ACC112 (cell line): ENCODE results near the gene TLR5.

Source experiments
- H2AFZ ChIP-seq: fragments of 200-600 bp; sonication (generic); one replicate; pipeline ENCODE4 v1.6.0; 2017; ENCODE audit warnings: antibody characterized with exemption, low read length; ENCODE audit not compliant: unreplicated experiment
- H3K27ac ChIP-seq: fragments of 200-600 bp; sonication (generic); 2 replicates; pipeline ENCODE4 v1.5.1; 2014; ENCODE audit warnings: low read depth, mild to moderate bottlenecking, antibody characterized with exemption, low read length, moderate library complexity
- H3K27me3 ChIP-seq: fragments of 200-600 bp; sonication (generic); 2 replicates; pipeline ENCODE4 v1.6.1; 2014; ENCODE audit warnings: mild to moderate bottlenecking, antibody characterized with exemption, low read length, moderate library complexity, mixed read lengths; ENCODE audit not compliant: insufficient read depth
- H3K36me3 ChIP-seq: fragments of 200-600 bp; sonication (generic); 2 replicates; pipeline ENCODE4 v1.6.1; 2016; ENCODE audit warnings: mild to moderate bottlenecking, antibody characterized with exemption, low read length, moderate library complexity, mixed read lengths; ENCODE audit not compliant: insufficient read depth
- H3K4me1 ChIP-seq: fragments of 200-600 bp; sonication (generic); one replicate; pipeline ENCODE4 v1.6.1; 2016; ENCODE audit warnings: low read length, mixed read lengths; ENCODE audit not compliant: insufficient read depth, unreplicated experiment, control insufficient read depth
- H3K4me3 ChIP-seq: fragments of 200-600 bp; sonication (generic); 2 replicates; pipeline ENCODE4 v1.5.1; 2014; ENCODE audit warnings: mild to moderate bottlenecking, low read depth, low read length
- H3K79me2 ChIP-seq: fragments of 200-600 bp; sonication (generic); one replicate; pipeline ENCODE4 v1.6.0; 2016; ENCODE audit warnings: low read length; ENCODE audit not compliant: control insufficient read depth, unreplicated experiment, insufficient read depth

The TLR5 gene

DNA sequence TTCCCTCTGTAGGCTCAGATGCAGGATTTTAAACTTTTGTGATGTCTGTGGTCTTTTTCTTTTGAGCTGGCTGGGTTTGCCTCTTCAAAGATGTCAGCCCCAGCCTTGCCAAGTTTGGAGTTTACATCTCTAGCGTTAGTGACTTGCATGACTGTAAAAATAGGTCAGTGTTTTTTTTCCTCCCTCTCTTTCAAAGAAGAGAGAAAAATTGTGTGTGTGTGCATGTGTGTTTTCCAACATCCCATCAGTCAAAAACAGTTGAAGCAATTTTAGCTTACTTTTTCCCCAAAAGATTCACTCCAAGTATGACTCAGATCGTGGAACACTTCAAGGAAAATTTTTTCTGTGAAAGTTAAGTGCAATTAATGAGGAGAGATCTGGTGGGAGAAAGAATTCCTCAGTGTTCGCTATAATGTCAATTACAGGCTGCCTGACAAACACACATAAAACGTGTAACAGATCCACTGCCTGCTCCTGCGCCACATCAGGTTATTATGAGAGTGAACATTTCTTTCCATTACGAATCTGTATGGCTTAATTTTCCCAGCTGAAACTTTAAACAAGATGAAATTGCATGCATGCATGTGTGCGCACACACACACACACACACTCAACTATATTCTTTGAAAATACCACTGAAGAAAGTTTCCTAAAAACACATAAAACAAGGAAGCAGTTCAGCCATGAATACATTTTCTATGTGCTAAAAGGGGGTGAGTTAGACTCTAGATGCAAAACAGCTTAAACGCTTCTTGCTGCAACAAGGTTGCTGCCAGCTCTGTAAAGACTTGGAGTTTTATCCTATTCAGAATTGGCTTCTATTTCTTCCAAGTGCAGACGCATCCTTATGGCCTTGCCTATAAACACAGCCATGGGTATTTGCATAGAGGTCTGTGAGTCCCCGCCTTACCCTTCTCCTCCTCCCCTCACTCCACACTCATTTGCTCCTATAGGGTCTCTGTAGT is 55.5 kb downstream of the TLR5 start:
- Histone ChIP-seq H3K36me3 (no peaks in the 10 kb centered on the region), H2AFZ (no peak overlapping the region), H3K79me2 (no peaks in the 10 kb centered on the region), H3K4me3 (no peak overlapping the region), H3K27me3 (no peaks in the 10 kb centered on the region; the same call in 1 of the 2 replicates), H3K27ac (no peak overlapping the region), H3K4me1 (no peaks in the 10 kb centered on the region)

DNA sequence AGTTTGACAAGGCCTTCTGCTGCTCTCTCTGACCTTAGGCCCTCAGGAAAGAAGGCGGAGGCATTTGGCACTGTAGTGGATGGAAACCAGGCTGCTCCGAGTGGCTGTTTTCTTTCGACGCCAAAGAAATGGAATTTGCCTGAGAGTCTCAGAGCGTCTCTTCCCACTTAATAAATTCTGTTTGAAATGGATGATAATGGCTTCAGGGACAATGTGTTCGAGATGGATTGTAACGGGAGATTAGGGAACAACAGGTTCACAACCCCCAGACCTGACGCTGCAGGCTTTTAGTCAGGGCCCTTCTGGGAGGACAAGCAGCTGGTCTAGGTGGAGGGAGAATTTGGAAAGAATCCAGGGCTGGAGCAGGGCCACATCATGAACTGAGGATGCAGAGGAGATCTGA is 58.6 kb downstream of the TLR5 start:
- no peak overlapping the region for H2AFZ ChIP-seq
- H3K27me3 ChIP-seq = no peaks in the 10 kb centered on the region; the same call in 1 of the 2 replicates
- no peaks in the 10 kb centered on the region for H3K79me2 ChIP-seq
- H3K36me3 ChIP-seq = no peaks in the 10 kb centered on the region
- H3K4me3 ChIP-seq = no peak overlapping the region
- no peaks in the 10 kb centered on the region for H3K4me1 ChIP-seq
- H3K27ac ChIP-seq = no peak overlapping the region

DNA sequence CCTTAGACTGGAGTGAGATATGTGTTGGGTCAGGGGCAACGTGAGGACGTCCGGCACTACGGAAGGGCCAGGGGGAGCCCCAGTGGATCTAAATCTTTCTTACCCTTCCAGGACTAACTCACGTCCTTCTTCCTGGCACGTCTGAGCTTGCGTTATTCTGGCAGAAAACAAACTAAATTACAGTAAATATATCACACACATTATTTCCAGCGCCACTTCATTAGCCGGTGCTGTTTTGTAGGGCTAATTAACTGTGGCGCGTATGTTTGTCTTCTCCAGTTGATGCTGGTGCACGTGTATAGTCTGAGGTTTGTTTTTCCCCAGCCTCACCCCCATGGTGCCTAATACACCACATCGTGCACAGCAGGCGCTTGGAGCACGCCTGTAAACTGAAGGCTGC is 59.2 kb downstream of the TLR5 start:
- Histone ChIP-seq H3K27me3 (no peaks in the 10 kb centered on the region; the same call in 1 of the 2 replicates), H3K79me2 (no peaks in the 10 kb centered on the region), H3K4me1 (no peaks in the 10 kb centered on the region), H2AFZ (no peak overlapping the region), H3K36me3 (no peaks in the 10 kb centered on the region), H3K27ac (no peak overlapping the region), H3K4me3 (no peak overlapping the region)

DNA sequence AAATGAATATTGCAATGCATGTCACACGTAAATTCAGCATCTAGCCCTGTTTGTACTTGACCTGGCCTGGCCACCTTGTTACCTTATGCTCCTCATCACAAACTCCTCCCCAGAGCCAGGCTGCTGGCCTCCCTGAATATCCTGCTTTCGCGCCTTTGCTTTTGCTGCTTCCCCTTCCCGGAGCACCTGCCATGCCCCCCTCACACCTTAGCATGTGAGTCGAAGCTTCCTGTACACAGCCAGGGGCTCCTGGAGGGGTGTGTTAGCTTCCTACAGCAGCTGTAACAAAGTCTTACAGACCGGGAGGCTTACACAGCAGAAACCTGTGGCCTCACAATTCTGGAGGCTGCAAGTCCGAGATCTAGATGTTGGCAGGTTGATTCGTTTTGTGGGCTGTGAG is 60.1 kb downstream of the TLR5 start:
- Histone ChIP-seq H3K36me3 (no peaks in the 10 kb centered on the region), H2AFZ (no peak overlapping the region), H3K27ac (no peak overlapping the region), H3K4me3 (no peak overlapping the region), H3K79me2 (no peaks in the 10 kb centered on the region), H3K4me1 (no peaks in the 10 kb centered on the region), H3K27me3 (peaks cover 2% of the 10 kb centered on the region; the same call in 1 of the 2 replicates)

DNA sequence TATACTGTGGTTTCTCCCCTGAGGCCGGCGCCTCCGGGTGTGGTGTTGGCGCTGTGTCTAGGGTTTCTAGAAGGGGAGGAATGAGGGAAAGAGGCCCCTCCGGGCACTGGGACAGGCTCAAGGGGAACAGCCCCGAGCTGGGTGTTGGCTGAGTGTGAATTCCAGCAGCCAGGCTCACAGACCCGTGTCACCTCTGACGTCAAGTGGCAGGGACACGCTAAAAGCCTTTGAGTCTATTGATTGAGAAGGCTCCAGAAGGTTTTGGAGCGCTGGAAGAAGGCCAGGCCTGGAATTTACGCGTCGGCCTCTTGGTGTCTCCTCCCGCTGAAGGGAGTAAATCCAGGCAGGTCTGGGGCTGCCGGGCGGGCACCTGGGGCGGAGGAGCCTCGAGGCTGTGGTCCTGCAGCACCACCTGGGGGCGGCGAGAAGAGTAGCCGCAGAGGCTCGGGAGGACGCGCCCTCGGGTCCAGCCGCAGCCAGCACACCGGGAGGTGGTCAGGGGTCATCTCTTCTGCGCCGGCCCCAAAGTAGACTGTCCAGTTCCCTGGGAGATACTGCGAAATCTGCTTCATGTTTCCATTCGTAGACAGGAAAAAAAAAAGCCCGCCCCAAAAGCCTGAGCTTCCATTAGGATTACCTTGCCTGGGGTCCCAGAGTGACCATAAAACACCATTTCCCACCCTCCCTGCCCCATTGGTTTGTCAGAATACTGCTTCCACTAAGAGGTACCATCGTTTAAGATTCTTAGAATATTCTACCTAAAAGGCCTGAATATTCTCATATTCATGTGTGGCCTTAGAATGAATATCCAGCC is 61.7 kb downstream of the TLR5 start:
- Histone ChIP-seq H3K4me3 (peak overlapping the region; percentile 38), H3K4me1 (no peaks in the 10 kb centered on the region), H3K27me3 (peaks cover 13% of the 10 kb centered on the region), H3K36me3 (no peaks in the 10 kb centered on the region), H2AFZ (no peak overlapping the region), H3K79me2 (no peaks in the 10 kb centered on the region), H3K27ac (peak overlapping the region; percentile 4; the same call in 1 of the 2 replicates)

DNA sequence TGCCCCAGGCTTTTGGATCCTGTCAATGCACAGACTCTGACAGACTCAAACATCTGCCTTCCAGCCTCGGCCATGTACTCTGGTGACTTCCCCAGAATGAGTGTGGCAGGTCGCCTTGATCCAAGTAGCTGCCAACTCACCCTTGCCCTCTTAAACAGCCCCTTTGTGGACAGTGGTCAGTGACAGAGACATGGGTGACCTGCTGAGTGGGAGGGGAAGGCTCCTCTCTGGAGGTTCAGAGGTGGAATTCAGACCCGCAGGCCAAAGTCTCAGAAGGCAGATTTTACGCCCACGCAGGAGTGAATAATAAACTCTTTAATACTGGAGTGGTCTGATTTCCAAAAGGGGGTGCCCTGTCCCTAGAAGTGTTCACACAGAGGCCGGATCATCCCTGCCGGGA is 63.5 kb downstream of the TLR5 start:
- Histone ChIP-seq H3K27me3 (peaks cover 21% of the 10 kb centered on the region), H3K4me3 (no peak overlapping the region), H3K79me2 (no peaks in the 10 kb centered on the region), H3K27ac (no peak overlapping the region), H2AFZ (no peak overlapping the region), H3K4me1 (no peaks in the 10 kb centered on the region), H3K36me3 (no peaks in the 10 kb centered on the region)

DNA sequence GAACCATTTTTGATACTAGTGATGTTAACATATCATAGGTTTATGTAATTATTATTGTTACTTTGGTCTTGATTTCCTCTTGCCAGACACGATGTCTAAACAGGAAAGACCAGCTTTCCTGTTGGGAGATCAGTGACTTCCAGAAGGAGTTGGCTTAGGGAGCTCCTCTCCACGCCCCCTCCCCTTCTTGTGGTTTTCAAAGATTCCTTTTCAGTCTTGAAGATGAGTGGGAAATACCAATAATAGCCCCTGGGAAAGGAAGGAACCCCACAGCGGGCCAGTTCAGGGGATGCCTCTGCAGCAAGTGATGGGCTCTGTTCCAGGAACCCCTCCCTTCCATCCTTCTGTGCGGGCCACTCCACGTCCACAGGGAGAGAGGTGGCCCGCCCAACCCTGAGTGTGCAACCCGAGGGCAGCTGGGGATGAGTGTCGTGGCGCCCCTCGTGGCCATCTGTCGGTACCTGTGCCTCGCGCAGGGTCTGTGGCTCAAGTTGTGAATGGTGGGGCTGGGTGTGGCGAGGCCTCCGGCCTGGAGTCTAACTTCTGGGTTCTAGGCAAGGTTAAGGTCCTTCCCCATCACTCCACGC is 65.7 kb downstream of the TLR5 start:
- no peaks in the 10 kb centered on the region for H3K79me2 ChIP-seq
- peaks cover 37% of the 10 kb centered on the region for H3K27me3 ChIP-seq
- no peak overlapping the region for H3K27ac ChIP-seq
- no peak overlapping the region for H3K4me3 ChIP-seq
- H2AFZ ChIP-seq = no peak overlapping the region
- no peaks in the 10 kb centered on the region for H3K4me1 ChIP-seq
- no peaks in the 10 kb centered on the region for H3K36me3 ChIP-seq

DNA sequence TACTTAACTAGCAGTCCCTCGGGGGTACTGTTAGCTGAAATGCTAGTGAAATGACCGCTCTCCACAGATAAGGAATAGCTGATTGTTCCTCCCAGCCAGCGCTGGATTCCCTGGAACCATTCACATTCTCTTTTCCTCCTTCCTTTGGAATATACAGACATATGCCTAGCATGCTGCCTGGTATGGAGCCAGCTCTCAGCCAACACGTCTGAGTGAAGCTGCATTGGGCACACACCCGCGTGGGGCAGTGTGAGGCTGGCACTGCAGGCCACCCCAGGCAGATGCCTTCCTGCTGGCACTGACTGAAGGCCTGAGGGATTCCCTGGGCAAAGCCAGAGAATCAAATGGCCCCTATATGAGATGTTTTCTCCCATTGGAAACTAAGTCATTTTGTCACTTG is 66.7 kb downstream of the TLR5 start:
- H3K27ac ChIP-seq = no peak overlapping the region
- no peak overlapping the region for H2AFZ ChIP-seq
- no peaks in the 10 kb centered on the region for H3K79me2 ChIP-seq

DNA sequence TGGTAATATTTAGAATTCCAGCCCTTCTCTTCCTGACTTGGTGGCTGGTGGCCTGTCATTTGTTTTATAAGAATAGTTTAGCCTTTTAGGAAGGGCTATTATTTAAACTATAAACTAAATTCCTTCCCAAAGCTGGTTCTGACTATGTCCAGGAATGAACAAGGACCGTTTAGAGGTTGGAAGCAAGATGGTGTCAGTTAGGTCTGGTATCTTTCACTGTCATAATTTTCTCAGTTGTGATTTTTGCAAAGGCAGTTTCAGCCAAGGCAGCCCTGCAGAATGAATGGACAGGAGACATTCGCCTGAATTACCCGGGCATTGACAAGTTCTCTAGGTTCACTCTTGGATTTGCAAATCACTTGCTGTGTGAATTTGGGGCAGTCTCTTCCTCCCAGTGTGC is 67.2 kb downstream of the TLR5 start:
- Histone ChIP-seq H3K27me3 (peaks cover 51% of the 10 kb centered on the region), H3K4me1 (no peaks in the 10 kb centered on the region), H3K79me2 (no peaks in the 10 kb centered on the region), H3K27ac (no peak overlapping the region), H3K36me3 (no peaks in the 10 kb centered on the region), H2AFZ (no peak overlapping the region), H3K4me3 (no peak overlapping the region)

More for the DNA sequence above, 66.7 kb downstream of the TLR5 start:
- Histone ChIP-seq H3K4me3 (no peak overlapping the region), H3K36me3 (no peaks in the 10 kb centered on the region), H3K27me3 (peaks cover 46% of the 10 kb centered on the region), H3K4me1 (no peaks in the 10 kb centered on the region)

DNA sequence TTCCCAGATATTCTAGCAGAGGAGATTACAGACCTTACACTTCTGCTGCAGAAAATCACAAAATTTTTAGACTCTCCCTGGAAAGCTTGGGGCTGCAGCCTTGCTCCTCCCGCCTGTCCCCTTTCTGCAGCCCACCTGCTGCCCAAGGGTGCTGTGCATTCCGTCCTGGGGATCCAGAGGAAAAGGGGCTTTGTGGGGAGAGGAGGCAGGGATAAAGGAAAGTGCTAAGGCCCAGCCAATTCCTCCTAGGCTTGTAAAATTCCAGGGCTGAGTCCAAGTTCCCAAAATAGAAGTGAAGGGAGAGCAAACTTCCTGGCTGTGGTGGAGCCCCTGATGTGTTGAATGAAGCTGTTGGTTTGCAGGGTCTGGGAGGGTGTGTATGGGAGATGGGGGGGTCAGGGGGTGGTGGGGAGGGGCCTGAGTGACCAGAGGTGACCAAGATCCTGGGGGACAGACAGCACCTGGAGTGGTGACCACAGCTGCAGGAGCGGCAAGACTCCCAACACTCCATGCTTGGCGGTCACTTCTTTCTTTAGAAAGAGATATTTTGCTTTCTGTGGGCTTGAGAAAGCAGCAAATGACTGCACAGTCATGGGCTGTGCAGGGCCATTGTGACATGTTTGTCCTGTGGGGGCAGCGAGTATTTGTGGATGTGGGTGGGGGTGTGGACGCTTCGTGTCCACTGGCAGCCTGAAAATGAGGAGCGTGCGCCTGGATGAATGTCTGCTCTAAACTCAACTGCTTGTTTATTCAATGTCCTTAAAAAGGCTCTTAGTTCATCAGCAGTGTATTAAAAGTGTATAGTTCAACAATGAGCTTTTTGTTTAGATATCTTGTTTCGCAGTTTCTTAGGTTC is 68.4 kb downstream of the TLR5 start:
- no peak overlapping the region for H2AFZ ChIP-seq
- no peak overlapping the region for H3K27ac ChIP-seq
- H3K27me3 ChIP-seq = peaks cover 51% of the 10 kb centered on the region
- no peaks in the 10 kb centered on the region for H3K79me2 ChIP-seq
- H3K4me3 ChIP-seq = no peak overlapping the region
- H3K4me1 ChIP-seq = no peaks in the 10 kb centered on the region
- no peaks in the 10 kb centered on the region for H3K36me3 ChIP-seq
